Measurements from ENCODE around the gene CHCHD4. TPM values are rescaled to one million over a fixed set of nuclear protein-coding genes. Genes with fewer than 3 reads are reported as not detected.
A peak's percentile ranks its signal among the peaks of the same experiment; 100 is the strongest.

Gene CHCHD4
- total RNA-seq (2022) (14.3 and 16.7 TPM in 2 replicates), Bru-seq, nascent RNA (percentile 61 among the genes with signal in this experiment), BruChase-seq, experiment 1, labeled RNA remaining after a 6-hour chase (percentile 50 among the genes with signal in this experiment), BruChase-seq, experiment 2, labeled RNA remaining after a 2-hour chase (percentile 60 among the genes with signal in this experiment)
- long read RNA-seq, transcript CHCHD4-202 (3 exons, 1,405 nt) = major isoform, 29 of 35 reads
- long read RNA-seq, partial matches to known transcripts = 0 of 35 reads
- long read RNA-seq, other reads (novel, unspliced or antisense) = 3 of 35 reads

- peaks cover 23% of the 10 kb centered on the region for H3K4me1 Mint-ChIP-seq (ENCODE audit: low read depth, unreplicated experiment)
- no peaks in the 10 kb centered on the region for H3K27me3 Mint-ChIP-seq (ENCODE audit: unreplicated experiment)
- intact Hi-C loops (cut with micrococcal nuclease; ENCODE audit: unreplicated experiment) = loop anchor here (1.0 to 10.0 kb wide), 3 partner anchors 32 to 470 kb away; no protein-coding TSS in a partner anchor
- peak within 1 kb of the TSS; percentile 97 for H3K4me3 Mint-ChIP-seq (ENCODE audit: low read depth, unreplicated experiment)
- peak; percentile 95 for DNase-seq
- H3K36me3 Mint-ChIP-seq (ENCODE audit: insufficient read depth, unreplicated experiment) = peaks cover 33% of the 10 kb centered on the region
- H3K27ac Mint-ChIP-seq (ENCODE audit: unreplicated experiment) = peak within 1 kb of the TSS; percentile 97
- TF ChIP-seq CTCF (IDR thresholded peaks at IDR 0.05; ENCODE audit: unreplicated experiment) = no peak
- no peaks in the 10 kb centered on the region for H3K9me3 Mint-ChIP-seq (ENCODE audit: low read depth, unreplicated experiment)
- CTCF ChIA-PET = interaction anchor here (0.9 to 2.2 kb wide), 6 partner anchors 9 to 247 kb away, joined by 3 to 28 read pairs (median 6); partner anchors contain the start of genes LSM3 and XPC
- BruUV-seq (replicated peaks) = no TSS peak
These were observed at the start of gene CHCHD4, which contains the start of gene TMEM43 for GRCh38 chr3:14124615-14125192. CHCHD4 (minus strand) TSS chr3:14124870; CDS start chr3:14124676, 194 bp downstream. TMEM43 (plus strand) TSS chr3:14125052; CDS start chr3:14125194, 142 bp downstream.

DNA sequence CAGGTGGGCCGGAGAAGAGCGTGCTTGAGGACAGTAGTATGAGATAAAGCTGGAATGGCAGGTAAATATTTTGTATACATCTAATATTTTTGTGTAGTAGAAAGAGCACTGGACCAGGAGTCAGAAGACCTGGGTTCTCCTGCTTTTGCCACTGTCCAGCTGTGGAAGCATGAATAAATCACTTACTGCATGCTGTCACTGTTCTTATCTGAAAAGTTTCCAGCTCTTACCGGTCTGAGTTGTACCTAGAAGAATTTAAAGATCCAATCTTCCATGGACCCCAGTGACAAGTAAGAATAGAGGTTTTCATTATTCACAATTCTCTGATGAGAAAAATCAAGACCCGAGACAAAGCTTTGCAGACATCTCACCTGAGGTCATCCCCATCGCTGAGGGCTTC is 47.8 kb upstream of the CHCHD4 start:
- no peak overlapping the region for H3K4me3 Mint-ChIP-seq (ENCODE audit: low read depth, unreplicated experiment)
- H3K36me3 Mint-ChIP-seq (ENCODE audit: insufficient read depth, unreplicated experiment) = peaks cover 8% of the 10 kb centered on the region
- no peak for TF ChIP-seq CTCF (IDR thresholded peaks at IDR 0.05; ENCODE audit: unreplicated experiment)
- no peaks in the 10 kb centered on the region for H3K27me3 Mint-ChIP-seq (ENCODE audit: unreplicated experiment)
- intact Hi-C loops (cut with micrococcal nuclease; ENCODE audit: unreplicated experiment) = no loop called here
- BruUV-seq (replicated peaks) = no TSS peak
- CTCF ChIA-PET = no interaction called here
- peaks cover 18% of the 10 kb centered on the region for H3K4me1 Mint-ChIP-seq (ENCODE audit: low read depth, unreplicated experiment)
- no peak for DNase-seq
- H3K27ac Mint-ChIP-seq (ENCODE audit: unreplicated experiment) = no peak overlapping the region
- H3K9me3 Mint-ChIP-seq (ENCODE audit: low read depth, unreplicated experiment) = no peaks in the 10 kb centered on the region

DNA sequence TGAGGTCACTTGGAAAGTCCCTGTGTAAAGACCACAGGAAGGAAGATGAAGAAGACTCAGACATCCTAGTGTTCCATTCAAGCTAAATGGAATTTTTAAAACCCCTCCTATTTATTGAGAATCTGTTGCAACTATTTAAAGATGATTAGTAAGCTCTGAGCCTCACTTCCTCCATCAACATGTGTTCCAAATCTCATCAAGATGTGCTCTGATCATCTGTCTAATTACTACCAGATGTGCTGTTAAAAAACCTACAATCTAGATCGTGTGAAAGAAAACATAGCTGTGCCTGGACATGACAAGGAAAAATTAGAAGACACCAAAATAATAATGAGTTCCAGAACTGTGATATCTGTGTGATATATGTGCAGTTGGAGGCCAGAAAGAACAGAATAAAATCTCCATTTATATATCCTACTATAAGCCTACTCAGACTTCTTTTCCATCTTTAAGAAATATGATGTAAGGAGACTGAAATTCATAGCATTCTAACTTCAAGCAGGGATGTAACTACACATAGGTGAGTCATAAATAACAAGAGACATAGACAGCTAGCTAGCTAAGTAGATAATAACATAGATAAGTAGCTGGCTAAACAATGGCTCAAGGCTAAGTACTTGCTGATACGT is 46.0 kb upstream of the CHCHD4 start:
- CTCF ChIA-PET = no interaction called here
- peaks cover 11% of the 10 kb centered on the region for H3K4me1 Mint-ChIP-seq (ENCODE audit: low read depth, unreplicated experiment)
- TF ChIP-seq CTCF (IDR thresholded peaks at IDR 0.05; ENCODE audit: unreplicated experiment) = no peak
- no peak overlapping the region for H3K4me3 Mint-ChIP-seq (ENCODE audit: low read depth, unreplicated experiment)
- intact Hi-C loops (cut with micrococcal nuclease; ENCODE audit: unreplicated experiment) = no loop called here
- H3K27me3 Mint-ChIP-seq (ENCODE audit: unreplicated experiment) = no peaks in the 10 kb centered on the region
- peaks cover 8% of the 10 kb centered on the region for H3K36me3 Mint-ChIP-seq (ENCODE audit: insufficient read depth, unreplicated experiment)
- no TSS peak for BruUV-seq (replicated peaks)
- DNase-seq = no peak
- peak overlapping the region; percentile 9 for H3K27ac Mint-ChIP-seq (ENCODE audit: unreplicated experiment)
- H3K9me3 Mint-ChIP-seq (ENCODE audit: low read depth, unreplicated experiment) = no peaks in the 10 kb centered on the region

DNA sequence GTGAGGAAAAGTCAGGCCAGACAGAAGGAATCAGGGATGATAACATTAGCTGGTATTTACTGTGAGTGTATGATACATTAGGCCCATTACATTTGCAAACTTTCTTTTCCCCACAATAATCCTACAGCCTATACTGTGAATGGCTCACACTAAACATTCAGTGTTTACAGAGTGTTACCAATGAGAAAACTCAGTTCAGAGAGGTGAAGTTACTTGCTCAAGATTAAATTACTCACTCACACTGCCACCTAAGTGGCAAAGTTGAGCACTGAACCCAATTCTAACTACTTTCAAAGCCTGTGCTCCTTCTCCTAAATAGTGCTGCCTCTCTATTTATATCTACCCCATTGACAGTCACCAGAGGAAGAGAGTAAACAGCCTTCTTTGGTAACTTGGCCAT is 45.2 kb upstream of the CHCHD4 start:
- no peak overlapping the region for H3K27ac Mint-ChIP-seq (ENCODE audit: unreplicated experiment)
- no peak for DNase-seq
- H3K9me3 Mint-ChIP-seq (ENCODE audit: low read depth, unreplicated experiment) = no peaks in the 10 kb centered on the region
- no TSS peak for BruUV-seq (replicated peaks)
- TF ChIP-seq CTCF (IDR thresholded peaks at IDR 0.05; ENCODE audit: unreplicated experiment) = no peak
- peaks cover 8% of the 10 kb centered on the region for H3K36me3 Mint-ChIP-seq (ENCODE audit: insufficient read depth, unreplicated experiment)
- no peak overlapping the region for H3K4me3 Mint-ChIP-seq (ENCODE audit: low read depth, unreplicated experiment)
- H3K27me3 Mint-ChIP-seq (ENCODE audit: unreplicated experiment) = no peaks in the 10 kb centered on the region
- peaks cover 3% of the 10 kb centered on the region for H3K4me1 Mint-ChIP-seq (ENCODE audit: low read depth, unreplicated experiment)
- intact Hi-C loops (cut with micrococcal nuclease; ENCODE audit: unreplicated experiment) = no loop called here
- CTCF ChIA-PET = no interaction called here
